Peyer's patch (tissue), 4 donors: Measurements from ENCODE around the gene TRPV5.

Experiments
- CTCF ChIP-seq, 6 experiments: fragments of 450-650 bp in 4 of 6; fragments of 200-600 bp in 2 of 6; sonication (generic) in 1 of 6; IDR thresholded peaks; one replicate each; pipeline ENCODE4 v1.5.1; 2017 to 2019; ENCODE audit warnings: antibody characterized with exemption in 6 of 6, mild to moderate bottlenecking in 3 of 6, moderate library complexity in 1 of 6
- POLR2A ChIP-seq, 2 donors: fragments of 450-650 bp; IDR thresholded peaks; one replicate each; pipeline ENCODE4 v1.5.1; 2017; ENCODE audit warnings: antibody characterized with exemption in 2 of 2, mild to moderate bottlenecking in 2 of 2, moderate library complexity in 2 of 2

DNA sequence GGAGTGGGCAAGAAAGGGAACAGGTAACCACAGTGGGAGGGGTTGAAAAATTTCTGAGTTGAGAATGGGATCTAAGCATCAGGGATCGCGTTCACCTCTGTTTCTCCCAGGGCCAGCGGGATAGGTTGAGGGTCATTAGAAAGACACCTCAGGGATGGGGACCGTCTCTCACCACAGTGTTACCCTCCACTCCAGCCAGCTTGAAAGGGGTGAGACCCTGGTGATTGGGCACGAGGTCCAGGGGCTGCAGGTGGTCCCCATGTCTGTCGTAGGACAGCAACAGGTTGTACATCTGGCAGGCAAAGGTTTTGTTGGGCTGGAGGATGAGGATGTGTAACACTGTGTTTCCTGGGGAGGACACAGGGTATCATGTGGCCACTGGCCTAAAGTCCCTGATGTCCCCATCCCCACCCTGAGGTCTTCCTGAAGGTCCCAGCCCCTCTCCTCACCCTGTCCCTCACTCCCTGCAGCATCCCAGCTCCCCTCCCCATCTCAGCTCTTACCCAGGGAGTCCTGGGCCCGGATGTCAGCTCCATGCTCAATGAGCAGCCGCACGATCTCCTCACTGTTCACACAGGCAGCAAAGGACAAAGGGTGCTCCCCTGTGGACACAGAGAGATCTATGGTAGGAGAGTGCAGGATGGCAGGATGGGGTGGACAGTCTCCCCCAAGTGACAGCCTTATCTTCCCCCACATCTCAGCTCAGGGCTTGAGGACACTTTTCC lies 57.1 kb downstream of the TRPV5 start:
- TF ChIP-seq CTCF (IDR thresholded peaks at IDR 0.05) (no peak), POLR2A (IDR thresholded peaks at IDR 0.05) (no peak)
